Inflammatory macrophage treated with lipopolysaccharide for 1 hour (primary cell): ENCODE results near the gene TMTC1.

Experiments used
- DNase-seq, 2 donors: peaks; one replicate each; pipeline ENCODE4 v3.0.0-alpha.2; 2020 to 2022

The TMTC1 gene

GRCh38 chr12:29778531-29778930 is 5.2 kb downstream of the TMTC1 start:
- no peak for DNase-seq

DNA sequence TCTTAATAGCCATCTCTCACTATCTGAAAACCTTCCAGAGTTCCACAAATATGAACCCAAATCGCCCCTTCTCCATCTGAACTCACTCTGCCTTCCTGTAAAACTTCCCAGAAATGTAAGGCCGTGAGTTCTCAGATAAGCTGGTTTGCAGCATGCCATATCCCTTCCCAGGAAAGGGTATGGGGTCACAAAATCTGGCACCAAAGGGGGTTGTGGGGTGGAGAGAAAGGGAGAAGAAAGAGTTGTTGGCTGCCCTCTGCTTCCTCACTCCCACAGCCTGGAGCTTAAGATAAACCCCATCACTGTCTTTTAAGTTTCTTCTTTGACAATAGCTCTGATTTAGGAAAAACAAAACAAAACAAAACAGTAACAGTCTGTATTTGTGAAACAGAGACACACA is 10.7 kb downstream of the TMTC1 start:
- no peak for DNase-seq

- DNase-seq = no peak
These were observed 12.0 kb downstream of the TMTC1 start for GRCh38 chr12:29771786-29772185.

DNA sequence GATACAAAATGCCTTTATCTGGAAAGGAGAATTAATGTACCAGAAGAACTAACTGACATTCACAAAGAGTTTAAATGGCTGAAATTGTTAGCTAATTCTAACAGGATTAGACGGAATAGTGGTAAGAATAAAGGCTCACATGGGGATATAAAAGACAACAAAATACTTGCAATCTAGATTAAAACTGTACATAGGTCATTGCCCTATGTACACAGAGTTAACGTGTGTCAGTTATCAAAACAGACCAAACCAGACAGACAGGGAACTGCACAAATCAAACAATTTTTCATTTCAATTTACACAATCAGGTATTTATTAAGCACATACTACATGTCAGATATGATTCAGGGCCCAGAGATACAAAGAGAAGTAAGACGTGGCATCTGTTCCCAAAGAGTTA is 12.6 kb downstream of the TMTC1 start:
- DNase-seq = no peak

DNA sequence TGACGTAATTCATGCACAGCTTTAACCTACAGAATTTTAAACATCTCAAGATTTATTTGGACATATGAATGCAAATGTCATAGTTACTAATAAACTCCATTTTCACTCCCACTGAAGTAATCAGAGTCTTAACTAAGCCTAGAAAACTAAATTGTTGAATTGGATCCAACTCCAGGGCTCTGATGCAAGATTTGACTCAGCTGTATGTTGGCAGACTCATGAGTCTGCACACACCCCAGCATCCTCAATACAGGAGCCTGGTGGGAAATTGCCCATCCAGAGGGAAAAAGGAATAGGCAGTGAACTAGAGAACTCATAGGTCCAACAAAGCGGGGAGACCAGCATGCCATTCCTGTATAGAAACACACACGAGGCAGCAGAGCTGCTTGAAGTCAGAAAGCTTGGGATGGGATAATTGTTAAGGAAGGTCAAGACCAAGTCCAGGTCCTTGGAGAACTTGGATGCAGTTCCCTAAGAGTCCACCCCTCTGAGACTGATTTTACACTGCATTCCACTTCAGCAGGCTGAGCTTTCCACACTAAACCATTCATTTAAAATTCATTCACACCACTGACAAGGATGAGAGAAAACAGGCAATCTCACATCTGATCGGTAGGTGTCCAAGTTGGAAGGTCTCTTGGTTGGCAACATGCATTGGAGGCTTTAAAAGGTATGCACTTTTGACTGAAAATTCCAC is 14.4 kb downstream of the TMTC1 start:
- DNase-seq = no peak

GRCh38 chr12:29768372-29768771 is 15.4 kb downstream of the TMTC1 start:
- DNase-seq = no peak

DNA sequence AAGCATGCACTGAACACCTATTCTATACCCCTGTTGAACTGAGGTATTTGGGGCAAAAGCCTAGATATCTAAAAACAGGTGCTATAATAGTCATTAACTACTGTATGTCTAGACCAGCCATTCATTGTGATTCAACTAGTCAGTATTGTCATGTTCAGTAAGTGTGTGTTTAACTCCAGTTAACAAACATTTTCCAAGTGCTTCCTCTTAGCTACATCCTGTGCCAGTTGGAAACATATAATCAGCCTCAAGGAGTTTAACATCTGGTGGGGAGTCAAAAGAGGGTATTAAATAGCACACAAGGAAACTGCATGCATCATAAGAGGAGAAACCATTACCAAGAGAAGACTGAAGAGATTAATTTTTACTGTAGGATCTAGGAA is 20.4 kb downstream of the TMTC1 start:
- DNase-seq = no peak

GRCh38 chr12:29762637-29763300 is 21.0 kb downstream of the TMTC1 start:
- DNase-seq = no peak

DNA sequence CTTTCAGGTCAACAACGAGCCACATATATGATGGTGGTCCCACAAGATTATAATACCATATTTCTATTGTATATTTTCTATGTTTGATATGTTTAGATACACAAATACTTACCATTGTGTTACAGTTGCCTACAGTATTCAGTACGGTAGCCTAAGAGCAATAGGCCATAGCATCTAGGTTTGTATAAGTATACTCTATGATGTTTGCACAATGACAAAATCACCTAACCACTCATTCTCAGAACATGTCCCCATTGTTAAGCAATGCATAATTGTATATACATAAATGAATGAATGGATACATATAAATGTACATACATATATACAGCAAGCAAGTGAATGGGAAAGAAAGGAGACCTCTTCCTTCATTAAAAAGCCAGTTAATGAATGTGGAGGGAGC is 23.8 kb downstream of the TMTC1 start:
- no peak for DNase-seq

GRCh38 chr12:29756741-29757390 is 26.9 kb downstream of the TMTC1 start:
- no peak for DNase-seq

DNA sequence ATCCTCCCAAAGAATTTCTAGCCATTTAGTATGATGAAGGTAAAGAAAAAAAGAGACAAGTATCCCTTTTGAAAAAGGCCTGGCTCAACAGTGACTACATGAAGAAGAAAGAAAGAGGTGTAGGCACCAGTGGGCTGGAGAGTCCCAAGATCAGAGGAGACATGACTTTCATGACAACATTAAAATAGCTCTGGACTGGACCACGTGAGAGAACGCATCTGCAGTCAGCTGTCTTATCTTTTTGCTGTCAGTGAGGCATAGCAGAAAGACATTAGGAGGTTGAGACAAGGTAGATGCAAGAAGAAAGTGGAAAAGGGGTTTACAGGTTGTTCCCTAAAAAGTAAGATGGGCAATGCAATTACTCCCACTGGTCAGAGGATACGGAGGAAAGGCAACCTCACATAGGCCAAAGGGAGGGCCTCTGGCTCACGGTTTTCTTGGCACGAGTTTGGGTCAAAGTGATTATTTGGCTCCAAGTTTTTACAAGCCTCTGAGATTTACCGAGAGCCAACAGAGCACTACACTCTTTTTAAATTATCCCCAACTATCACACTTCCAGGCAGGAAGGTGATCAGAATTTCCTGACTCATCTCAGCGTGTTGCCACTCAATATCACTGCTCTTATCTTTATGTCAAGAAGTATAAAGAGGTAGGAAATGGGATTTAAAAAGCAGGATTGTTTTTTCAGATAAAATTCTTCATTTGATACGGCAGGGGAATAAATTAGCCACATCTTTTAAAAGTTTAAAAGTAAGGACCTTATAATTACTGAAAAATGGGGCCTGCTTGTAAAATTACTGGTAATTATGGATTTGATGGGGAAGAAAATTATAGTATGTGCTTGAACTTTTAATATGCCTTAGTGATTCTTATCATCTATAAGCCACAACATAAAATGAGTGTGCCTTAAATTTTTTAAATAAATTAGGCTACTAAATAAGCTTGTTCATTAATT is 29.2 kb downstream of the TMTC1 start:
- DNase-seq = no peak

DNA sequence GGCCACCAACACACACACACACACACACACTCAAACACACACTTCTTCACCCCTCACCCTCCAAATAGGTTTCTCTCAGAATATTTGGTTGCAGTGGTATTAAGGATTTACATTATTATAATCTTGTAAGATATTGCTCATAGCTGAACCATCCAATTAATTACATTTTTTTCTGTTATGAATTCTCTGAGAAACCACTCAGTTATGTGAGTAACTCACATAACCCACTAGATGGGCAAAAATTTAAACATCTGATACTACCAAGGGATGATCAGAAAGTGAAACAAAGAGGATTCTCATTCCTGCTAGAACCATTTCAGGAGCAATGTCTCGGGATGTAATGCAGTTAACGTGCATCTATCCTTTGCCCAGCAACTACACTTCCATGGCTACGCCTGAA is 31.6 kb downstream of the TMTC1 start:
- DNase-seq = no peak

DNA sequence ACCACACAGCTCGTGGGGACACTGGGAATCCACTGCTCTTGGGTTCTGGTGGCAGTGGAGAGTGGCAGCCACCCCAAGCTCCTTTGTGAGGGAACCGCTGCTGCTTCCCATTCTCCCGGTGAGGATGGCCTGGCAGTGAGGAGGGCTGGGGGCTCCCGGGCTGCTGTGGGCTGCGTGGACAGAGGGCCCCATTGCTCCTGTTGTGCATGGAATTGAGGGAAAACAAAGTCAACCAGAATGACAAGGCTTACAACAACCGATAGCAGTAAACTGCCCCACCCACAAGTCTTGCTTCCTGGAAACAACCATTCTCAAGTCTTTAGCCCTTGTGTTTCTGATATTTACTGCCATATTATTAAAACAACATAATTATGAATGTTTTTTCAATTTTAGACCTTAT is 32.1 kb downstream of the TMTC1 start:
- DNase-seq = no peak

GRCh38 chr12:29750928-29751220 is 32.9 kb downstream of the TMTC1 start:
- DNase-seq = no peak

DNA sequence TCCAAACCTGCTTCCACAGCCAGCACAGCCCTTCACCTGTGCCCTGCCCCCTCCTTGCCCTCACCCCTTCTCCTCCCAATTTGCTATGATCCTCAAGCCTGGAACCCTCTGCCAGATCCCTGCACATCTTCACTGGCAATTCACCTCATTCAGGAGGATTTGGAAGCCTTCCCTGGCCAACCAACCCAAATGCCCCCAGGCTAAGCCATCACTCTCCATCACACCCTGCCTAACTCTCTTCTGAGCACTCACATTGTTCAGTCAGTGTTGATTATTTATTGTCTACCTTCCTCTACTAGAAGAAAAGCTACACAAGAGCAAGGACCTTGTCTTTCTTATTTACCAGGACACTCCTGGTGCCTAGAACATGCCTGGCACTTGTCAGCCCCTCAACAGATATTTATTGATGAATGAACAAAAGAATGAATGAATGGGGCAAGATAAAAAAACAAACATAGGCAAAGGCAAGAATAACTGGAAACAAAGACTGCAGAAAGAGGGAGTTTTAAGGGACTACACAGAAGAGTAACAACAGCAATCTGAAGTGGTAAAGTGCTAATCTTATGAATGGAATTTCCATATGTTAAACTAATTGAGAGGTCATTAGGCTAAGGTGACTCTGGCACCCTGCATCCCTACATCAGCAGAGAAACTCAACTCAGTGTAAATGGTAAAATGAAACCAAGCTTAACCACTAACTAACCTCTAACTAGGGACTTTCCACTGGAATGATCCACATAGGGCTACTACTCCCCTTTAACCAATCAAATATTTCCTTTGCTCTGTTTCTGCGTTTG is 33.4 kb downstream of the TMTC1 start:
- DNase-seq = no peak

- DNase-seq = peak; percentile 12 to 35
These were observed 39.4 kb downstream of the TMTC1 start for GRCh38 chr12:29744365-29744764.

GRCh38 chr12:29743801-29744200 is 39.9 kb downstream of the TMTC1 start:
- DNase-seq = peak; percentile 72 to 78

- no peak for DNase-seq
These were observed 40.7 kb downstream of the TMTC1 start for GRCh38 chr12:29743077-29743476.

GRCh38 chr12:29742646-29743045 is 41.1 kb downstream of the TMTC1 start:
- no peak for DNase-seq

DNA sequence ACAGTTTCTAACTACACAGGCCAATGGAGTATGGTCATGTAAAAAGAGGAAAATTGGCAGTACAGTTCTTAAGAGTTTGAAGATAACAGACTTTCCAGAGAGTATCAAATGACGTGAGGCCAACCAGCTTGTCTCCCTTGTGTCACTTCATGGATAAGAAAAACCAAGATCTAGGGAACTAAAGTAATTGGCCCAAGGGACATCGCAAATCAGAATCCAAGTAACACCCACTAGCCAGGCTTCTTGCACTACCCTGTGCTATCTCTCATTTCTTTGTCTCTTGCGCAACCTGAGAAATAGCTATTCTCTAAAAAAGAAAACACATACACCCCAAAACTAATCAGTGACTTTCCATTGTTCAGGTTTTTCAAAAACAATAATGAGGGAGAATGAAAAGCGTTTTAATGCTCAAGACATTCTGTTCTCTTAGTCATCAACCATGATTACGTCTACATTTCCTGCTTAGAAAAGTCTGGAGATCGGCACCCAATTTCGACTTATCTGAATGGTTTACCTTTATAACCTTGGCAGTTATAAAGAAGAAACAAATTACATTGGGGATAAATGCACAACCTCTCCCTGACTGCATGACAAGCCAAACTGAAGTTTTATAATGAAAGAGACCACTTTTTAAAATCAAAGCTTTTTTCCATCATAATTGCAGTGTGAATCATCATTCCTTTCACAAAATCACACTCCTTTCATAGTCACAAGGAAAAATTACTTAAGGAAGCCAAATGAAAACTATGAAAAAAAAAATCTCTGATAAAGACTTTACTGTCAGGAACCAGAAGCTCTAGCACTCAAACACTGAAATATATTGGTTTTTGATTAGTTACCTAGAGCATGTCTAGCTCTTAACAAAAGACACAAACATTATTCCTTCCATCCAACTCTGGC is 42.1 kb downstream of the TMTC1 start:
- no peak for DNase-seq

DNA sequence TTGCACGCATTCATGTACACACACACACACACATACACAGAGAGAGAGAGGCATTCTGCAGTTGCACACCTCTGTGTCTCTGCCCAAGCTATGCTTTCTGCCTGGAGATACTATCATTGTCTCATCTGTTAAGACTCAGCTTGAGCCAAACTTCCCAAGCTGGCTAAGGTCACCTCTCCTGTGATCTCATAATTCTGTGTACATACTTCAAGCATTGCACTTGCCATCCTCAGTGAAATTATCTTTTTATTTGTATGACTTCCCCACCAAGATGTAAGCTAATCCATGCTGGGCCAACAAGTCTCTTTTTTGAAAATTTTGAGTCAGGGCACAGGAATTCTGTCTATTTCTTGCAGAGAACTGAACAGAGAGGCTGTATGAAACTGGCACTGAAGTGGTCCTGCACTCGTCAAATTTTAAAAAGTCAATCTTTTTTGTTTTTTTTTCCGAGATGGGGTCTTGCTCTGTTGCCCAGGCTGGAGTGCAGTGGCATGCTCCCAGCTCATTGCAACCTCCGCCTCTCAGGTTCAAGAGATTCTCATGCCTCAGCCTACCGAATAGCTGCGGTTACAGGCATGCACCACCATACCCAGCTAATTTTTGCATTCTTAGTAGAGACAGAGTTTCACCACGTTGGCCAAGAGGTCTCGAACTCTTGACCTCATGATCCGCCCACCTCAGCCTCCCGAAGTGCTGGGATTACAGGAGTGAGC is 44.3 kb downstream of the TMTC1 start:
- no peak for DNase-seq
